Activated CD4-positive, alpha-beta memory T cell treated with anti-CD3 and anti-CD28 coated beads for 36 hours (primary cell): ENCODE measurements around the gene MYL5. TPM values are rescaled to one million over a fixed set of nuclear protein-coding genes. Genes with fewer than 3 reads are reported as not detected.

Source experiments
- CTCF ChIA-PET: fragments of 350-600 bp; sonication (Branson Sonifier 250); formaldehyde crosslinking; loops from one replicate; lab custom pipeline; 2021; ENCODE audit warnings: antibody characterized with exemption, inconsistent platforms; lab: Charles Lee
- POLR2A ChIA-PET: fragments of 350-600 bp; sonication (Branson Sonifier 250); formaldehyde crosslinking; loops from one replicate; lab custom pipeline; 2021; ENCODE audit warnings: antibody characterized with exemption; lab: Charles Lee
- DNase-seq: peaks from one replicate; pipeline ENCODE4 v3.0.0-alpha.2; 2020
- H3K27ac Mint-ChIP-seq: one replicate; pipeline ENCODE4 v1.8.0; 2021; ENCODE audit warnings: mixed read lengths
- H3K27me3 Mint-ChIP-seq: one replicate; pipeline ENCODE4 v1.8.0; 2021; ENCODE audit warnings: mixed read lengths
- H3K36me3 Mint-ChIP-seq: one replicate; pipeline ENCODE4 v1.8.0; 2021; ENCODE audit warnings: mixed read lengths
- H3K4me1 Mint-ChIP-seq: one replicate; pipeline ENCODE4 v1.8.0; 2021; ENCODE audit warnings: low read depth, mixed read lengths
- H3K4me3 Mint-ChIP-seq: one replicate; pipeline ENCODE4 v1.8.0; 2021; ENCODE audit warnings: mild to moderate bottlenecking, mixed read lengths
- H3K9me3 Mint-ChIP-seq: one replicate; pipeline ENCODE4 v1.8.0; 2021; ENCODE audit warnings: mixed read lengths
- intact Hi-C: fragments of 100-400 bp; cut with micrococcal nuclease; formaldehyde crosslinking; loops from one replicate; pipeline ENCODE4 v1.15.1; 2023
- total RNA-seq, 2 experiments: library from RNA; stranded (reverse); gene quantifications; one replicate each; pipeline ENCODE4 v1.2.3, GENCODE V29; 2021

Gene MYL5
- total RNA-seq, 2 experiments from 2014 or later: 12.4 to 13.0 TPM

- peaks cover 8% of the 10 kb centered on the region for H3K4me1 Mint-ChIP-seq
- H3K36me3 Mint-ChIP-seq: no peaks in the 10 kb centered on the region
- CTCF ChIA-PET: no interaction called here
- H3K9me3 Mint-ChIP-seq: no peaks in the 10 kb centered on the region
- DNase-seq: peak; percentile 65
- peaks cover 4% of the 10 kb centered on the region for H3K27me3 Mint-ChIP-seq
- no peak overlapping the region for H3K27ac Mint-ChIP-seq
- POLR2A ChIA-PET: no interaction called here
- intact Hi-C loops: no loop called here
- peak overlapping the region; percentile 12 for H3K4me3 Mint-ChIP-seq
These were observed 6.7 kb downstream of the MYL5 start for GRCh38 chr4:680928-681645.

- intact Hi-C loops: no loop called here
- H3K27ac Mint-ChIP-seq: no peak overlapping the region
- no peaks in the 10 kb centered on the region for H3K9me3 Mint-ChIP-seq
- peaks cover 4% of the 10 kb centered on the region for H3K27me3 Mint-ChIP-seq
- H3K36me3 Mint-ChIP-seq: no peaks in the 10 kb centered on the region
- peaks cover 8% of the 10 kb centered on the region for H3K4me1 Mint-ChIP-seq
- ChIA-PET POLR2A (no interaction called here), CTCF (no interaction called here)
- no peak overlapping the region for H3K4me3 Mint-ChIP-seq
- DNase-seq: no peak
These were observed 7.6 kb downstream of the MYL5 start for GRCh38 chr4:681736-682451.

- Mint-ChIP-seq H3K4me3 (no peak overlapping the region), H3K9me3 (no peaks in the 10 kb centered on the region), H3K4me1 (peaks cover 9% of the 10 kb centered on the region), H3K36me3 (no peaks in the 10 kb centered on the region), H3K27ac (no peak overlapping the region), H3K27me3 (peaks cover 5% of the 10 kb centered on the region)
- ChIA-PET CTCF (no interaction called here), POLR2A (no interaction called here)
- intact Hi-C loops: no loop called here
- DNase-seq: no peak
These were observed 8.3 kb downstream of the MYL5 start for GRCh38 chr4:682490-683172.

- CTCF ChIA-PET: interaction anchor here (0.6 to 1.4 kb wide), 4 partner anchors 8 to 647 kb away, joined by 3 to 7 read pairs (median 4); no protein-coding TSS in a partner anchor
- POLR2A ChIA-PET: interaction anchor here (1.4 kb wide), 1 partner anchor 9 kb away, joined by 5 read pairs; the partner anchor contains the start of genes ATP5ME and MYL5
- H3K4me1 Mint-ChIP-seq: peaks cover 11% of the 10 kb centered on the region
These were observed 9.0 kb downstream of the MYL5 start for GRCh38 chr4:683247-683897.

GRCh38 chr4:683982-684622, 9.8 kb downstream of the MYL5 start:
- H3K36me3 Mint-ChIP-seq: no peaks in the 10 kb centered on the region
- peak; percentile 63 for DNase-seq
- peaks cover 11% of the 10 kb centered on the region for H3K4me1 Mint-ChIP-seq
- ChIA-PET CTCF (interaction anchor here (0.6 to 1.4 kb wide), 6 partner anchors 9 to 647 kb away, joined by 3 to 7 read pairs (median 4); partner anchors contain the start of genes ATP5ME and MYL5), POLR2A (interaction anchor here (1.4 kb wide), 1 partner anchor 9 kb away, joined by 5 read pairs; the partner anchor contains the start of genes ATP5ME and MYL5)
- no peaks in the 10 kb centered on the region for H3K9me3 Mint-ChIP-seq
- H3K27ac Mint-ChIP-seq: no peak overlapping the region
- H3K27me3 Mint-ChIP-seq: peaks cover 9% of the 10 kb centered on the region
- intact Hi-C loops: no loop called here
- H3K4me3 Mint-ChIP-seq: no peak overlapping the region

More at GRCh38 chr4:683247-683897, 9.0 kb downstream of the MYL5 start:
- Mint-ChIP-seq H3K27me3 (peaks cover 9% of the 10 kb centered on the region), H3K36me3 (no peaks in the 10 kb centered on the region), H3K9me3 (no peaks in the 10 kb centered on the region), H3K27ac (no peak overlapping the region), H3K4me3 (no peak overlapping the region)
- DNase-seq: no peak
- intact Hi-C loops: no loop called here

GRCh38 chr4:684623-685327, 10.4 kb downstream of the MYL5 start:
- H3K36me3 Mint-ChIP-seq: no peaks in the 10 kb centered on the region
- peaks cover 9% of the 10 kb centered on the region for H3K27me3 Mint-ChIP-seq
- H3K27ac Mint-ChIP-seq: no peak overlapping the region
- intact Hi-C loops: no loop called here
- no peaks in the 10 kb centered on the region for H3K9me3 Mint-ChIP-seq
- no peak for DNase-seq
- H3K4me1 Mint-ChIP-seq: peaks cover 11% of the 10 kb centered on the region
- ChIA-PET POLR2A (interaction anchor here (1.4 kb wide), 1 partner anchor 10 kb away, joined by 5 read pairs; the partner anchor contains the start of genes ATP5ME and MYL5), CTCF (interaction anchor here (0.6 to 1.4 kb wide), 4 partner anchors 9 to 441 kb away, joined by 3 to 6 read pairs (median 4); partner anchors contain the start of genes ATP5ME and MYL5)
- H3K4me3 Mint-ChIP-seq: no peak overlapping the region

GRCh38 chr4:685679-686412, 11.5 kb downstream of the MYL5 start:
- Mint-ChIP-seq H3K4me1 (peaks cover 6% of the 10 kb centered on the region), H3K36me3 (no peaks in the 10 kb centered on the region), H3K9me3 (no peaks in the 10 kb centered on the region), H3K4me3 (no peak overlapping the region), H3K27me3 (peaks cover 12% of the 10 kb centered on the region), H3K27ac (no peak overlapping the region)
- intact Hi-C loops: no loop called here
- POLR2A ChIA-PET: no interaction called here
- DNase-seq: no peak
- CTCF ChIA-PET: no interaction called here

GRCh38 chr4:686413-687040, 12.2 kb downstream of the MYL5 start:
- no peaks in the 10 kb centered on the region for H3K36me3 Mint-ChIP-seq
- peaks cover 5% of the 10 kb centered on the region for H3K4me1 Mint-ChIP-seq
- no peaks in the 10 kb centered on the region for H3K9me3 Mint-ChIP-seq
- POLR2A ChIA-PET: no interaction called here
- H3K27me3 Mint-ChIP-seq: peaks cover 12% of the 10 kb centered on the region
- CTCF ChIA-PET: no interaction called here
- intact Hi-C loops: no loop called here
- DNase-seq: no peak
- no peak overlapping the region for H3K4me3 Mint-ChIP-seq
- no peak overlapping the region for H3K27ac Mint-ChIP-seq

GRCh38 chr4:687048-687970, 13.0 kb downstream of the MYL5 start:
- Mint-ChIP-seq H3K4me3 (no peak overlapping the region), H3K27ac (no peak overlapping the region), H3K36me3 (no peaks in the 10 kb centered on the region), H3K9me3 (no peaks in the 10 kb centered on the region), H3K27me3 (peaks cover 15% of the 10 kb centered on the region), H3K4me1 (peaks cover 5% of the 10 kb centered on the region)
- ChIA-PET CTCF (no interaction called here), POLR2A (no interaction called here)
- intact Hi-C loops: no loop called here
- no peak for DNase-seq
